Large intestine (tissue), 3 donors: ENCODE results near the gene SGCG. TPM values are rescaled to one million over a fixed set of nuclear protein-coding genes. Genes with fewer than 3 reads are reported as not detected.
"Not testable (repeated sequence)": the region's sequence is repeated elsewhere in the genome, so short reads cannot be mapped to it uniquely, and the experiment has no call there.

Experiments
- DNase-seq, 2 donors: peaks; one replicate each; pipeline versions ENCODE4 v3.0.0 to v3.0.0-alpha.2; 2013
- H3K27ac ChIP-seq: one replicate; pipeline ENCODE4 v1.5.1; 2013; ENCODE audit warnings: low read length
- H3K27me3 ChIP-seq: 2 replicates; pipeline ENCODE4 v1.6.1; 2013; ENCODE audit warnings: low read length; ENCODE audit not compliant: control insufficient read depth, insufficient read depth
- H3K36me3 ChIP-seq: 2 replicates; pipeline ENCODE4 v1.6.1; 2013; ENCODE audit warnings: low read length; ENCODE audit not compliant: control insufficient read depth, insufficient read depth
- H3K4me1 ChIP-seq: one replicate; pipeline ENCODE4 v1.6.1; 2013; ENCODE audit warnings: low read length; ENCODE audit not compliant: control insufficient read depth, insufficient read depth
- H3K4me3 ChIP-seq: one replicate; pipeline ENCODE4 v1.5.1; 2013; ENCODE audit warnings: low read length
- H3K9me3 ChIP-seq: one replicate; pipeline ENCODE4 v1.6.1; 2013; ENCODE audit warnings: mild to moderate bottlenecking, low read depth, low read length, moderate library complexity; ENCODE audit not compliant: control insufficient read depth
- WGBS: methylation state at CpG from one replicate; pipeline ENCODE4 v1.1.5; 2013; ENCODE audit warnings: low lambda C conversion rate; ENCODE audit not compliant: insufficient coverage; 5-methylcytosine and 5-hydroxymethylcytosine counted together
- polyA plus RNA-seq: library from polyadenylated mRNA; unstranded; fragments of 120-200 nt; gene quantifications from one replicate; pipeline ENCODE4 v1.2.1, GENCODE V29; 2013

Gene SGCG
- polyA plus RNA-seq, 1 donor: 0.79 TPM

DNA sequence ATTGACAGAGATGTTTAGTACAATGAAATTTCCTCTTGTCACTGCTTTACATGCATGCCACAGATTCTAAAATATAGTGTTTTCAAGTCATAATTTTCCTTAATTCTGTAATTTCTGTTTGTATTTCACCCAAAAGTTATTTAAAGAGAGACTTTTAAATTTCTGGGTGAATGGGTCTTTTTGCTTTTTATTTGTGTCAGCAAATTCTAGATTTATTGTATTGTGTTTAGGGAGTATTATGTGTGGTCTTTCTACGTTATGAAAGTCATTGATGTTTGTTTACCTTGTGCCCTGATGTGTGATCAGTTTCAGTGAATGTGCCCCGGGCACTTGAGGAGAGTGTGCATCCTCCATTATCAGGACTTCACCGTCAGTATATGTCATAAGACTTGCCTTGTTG lies 92.7 kb downstream of the SGCG start:
- Histone ChIP-seq H3K36me3 (no peaks in the 10 kb centered on the region), H3K9me3 (no peaks in the 10 kb centered on the region), H3K4me3 (no peak overlapping the region), H3K27me3 (no peaks in the 10 kb centered on the region), H3K4me1 (no peaks in the 10 kb centered on the region), H3K27ac (no peak overlapping the region)
- no CpG with 5 or more reads among the region's 3 CpGs for WGBS
- DNase-seq: no peak

DNA sequence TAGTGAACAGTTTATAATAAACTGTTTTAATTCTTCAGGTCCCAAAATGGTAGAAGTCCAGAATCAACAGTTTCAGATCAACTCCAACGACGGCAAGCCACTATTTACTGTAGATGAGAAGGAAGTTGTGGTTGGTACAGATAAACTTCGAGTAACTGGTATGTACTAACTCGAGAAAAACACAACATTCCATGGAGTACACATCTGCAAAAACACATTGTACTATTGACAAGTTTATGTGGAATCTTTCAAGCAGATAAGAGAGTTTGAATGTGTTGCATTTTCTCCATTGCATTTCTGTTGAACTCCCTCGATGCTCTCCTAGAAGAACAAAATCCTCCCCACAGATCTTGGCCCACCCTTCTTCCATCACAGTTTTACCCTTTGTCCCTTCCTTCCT lies 98.5 kb downstream of the SGCG start:
- H3K4me1 ChIP-seq: no peaks in the 10 kb centered on the region
- no peak overlapping the region for H3K27ac ChIP-seq
- H3K36me3 ChIP-seq: no peaks in the 10 kb centered on the region
- no CpG with 5 or more reads among the region's 5 CpGs for WGBS
- H3K9me3 ChIP-seq: no peaks in the 10 kb centered on the region
- no peaks in the 10 kb centered on the region for H3K27me3 ChIP-seq
- no peak for DNase-seq
- H3K4me3 ChIP-seq: no peak overlapping the region

DNA sequence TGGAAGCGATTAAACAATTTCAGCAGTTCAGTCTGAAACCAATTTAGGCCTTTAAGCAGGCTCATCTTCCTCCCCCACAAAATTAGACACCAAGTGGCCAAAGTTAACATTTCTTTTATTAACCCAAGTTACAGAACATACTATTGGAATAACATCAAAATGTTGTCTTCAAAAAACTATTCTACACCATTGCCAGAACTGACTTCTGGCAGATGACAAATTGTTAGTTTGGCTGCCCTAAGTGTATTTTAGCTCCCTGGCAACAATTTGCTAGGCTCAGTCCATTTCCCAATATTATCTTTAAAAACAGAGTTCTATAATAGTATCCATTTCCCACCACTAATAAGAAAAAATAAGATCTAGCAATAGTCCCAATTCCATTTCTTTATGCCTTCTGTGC lies 107.8 kb downstream of the SGCG start:
- DNase-seq: no peak
- Histone ChIP-seq H3K27ac (no peak overlapping the region), H3K4me1 (no peaks in the 10 kb centered on the region)

DNA sequence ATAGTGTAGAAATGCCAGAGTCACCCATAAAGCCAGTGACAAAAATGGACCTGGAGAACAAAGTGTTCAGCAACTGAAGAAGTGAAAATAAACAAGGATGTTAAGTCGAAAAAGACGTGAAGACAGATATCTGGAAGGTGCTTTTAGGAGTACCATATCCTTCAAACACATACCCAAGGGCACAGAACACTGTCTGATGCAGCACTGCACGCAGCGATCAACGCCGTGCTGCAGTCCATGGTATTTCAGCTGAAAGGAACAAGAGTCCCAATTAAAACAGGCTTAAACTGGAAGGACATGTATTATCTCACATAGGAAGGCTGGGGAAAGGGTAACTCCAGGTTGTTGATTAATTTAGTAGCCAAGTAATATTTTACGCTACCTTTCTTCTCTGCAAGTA lies 108.2 kb downstream of the SGCG start:
- Histone ChIP-seq H3K36me3 (no peaks in the 10 kb centered on the region), H3K4me1 (no peaks in the 10 kb centered on the region), H3K27ac (no peak overlapping the region), H3K9me3 (no peaks in the 10 kb centered on the region), H3K27me3 (no peaks in the 10 kb centered on the region), H3K4me3 (no peak overlapping the region)
- DNase-seq: no peak
- 100% methylated on average over 2 of the region's 7 CpGs for WGBS

More for the DNA sequence above, 107.8 kb downstream of the SGCG start:
- H3K27me3 ChIP-seq: no peaks in the 10 kb centered on the region
- WGBS: 100% methylated on average over 1 of the region's 1 CpG
- no peaks in the 10 kb centered on the region for H3K9me3 ChIP-seq
- no peak overlapping the region for H3K4me3 ChIP-seq
- H3K36me3 ChIP-seq: no peaks in the 10 kb centered on the region

DNA sequence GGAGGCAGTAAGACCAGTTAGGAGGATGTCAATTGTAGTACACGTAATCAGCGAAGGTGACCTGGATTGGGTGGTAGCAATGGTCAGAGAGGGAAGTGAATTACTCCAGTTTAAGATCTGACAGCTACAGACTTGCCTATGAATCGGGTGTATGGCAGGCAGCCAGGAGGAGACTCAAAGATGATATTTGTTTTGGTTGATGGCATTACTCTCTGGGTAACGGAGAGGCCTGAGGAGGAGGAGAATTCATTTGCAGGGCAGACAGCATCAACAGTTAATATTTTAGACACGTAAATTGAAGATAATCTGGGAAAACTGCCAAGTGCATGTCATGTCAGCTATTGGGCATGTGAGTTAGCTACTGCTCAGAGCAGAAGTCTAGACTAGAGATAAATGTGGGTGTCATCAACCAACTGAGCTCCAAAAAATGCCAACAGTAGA lies 109.2 kb downstream of the SGCG start:
- H3K4me3 ChIP-seq: no peak overlapping the region
- WGBS: no CpG with 5 or more reads among the region's 5 CpGs
- no peaks in the 10 kb centered on the region for H3K36me3 ChIP-seq
- no peak overlapping the region for H3K27ac ChIP-seq
- H3K27me3 ChIP-seq: no peaks in the 10 kb centered on the region
- no peaks in the 10 kb centered on the region for H3K4me1 ChIP-seq
- DNase-seq: peak; percentile 4 to 13
- no peaks in the 10 kb centered on the region for H3K9me3 ChIP-seq

DNA sequence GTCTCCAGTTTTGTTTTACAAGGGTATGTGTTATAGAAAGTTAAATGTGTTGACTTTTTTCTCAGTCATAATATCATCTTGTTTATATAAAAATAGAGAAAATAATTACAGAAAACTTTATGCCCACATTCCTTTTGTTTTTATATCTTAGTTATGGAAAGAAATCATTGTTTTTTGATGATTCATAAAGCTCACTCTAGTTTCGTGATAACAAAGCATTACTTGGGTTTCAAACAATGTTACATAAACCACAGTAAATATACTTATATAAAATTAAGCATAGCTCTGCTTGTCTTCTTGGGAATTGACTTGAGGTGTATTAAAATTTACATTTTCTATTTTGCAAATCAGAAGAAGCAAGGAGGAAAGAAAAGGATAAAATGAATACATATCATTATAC lies 111.8 kb downstream of the SGCG start:
- Histone ChIP-seq H3K9me3 (no peaks in the 10 kb centered on the region), H3K4me1 (no peaks in the 10 kb centered on the region), H3K27ac (no peak overlapping the region), H3K27me3 (no peaks in the 10 kb centered on the region), H3K36me3 (no peaks in the 10 kb centered on the region), H3K4me3 (no peak overlapping the region)
- WGBS: no CpG with 5 or more reads among the region's 1 CpG
- no peak for DNase-seq

DNA sequence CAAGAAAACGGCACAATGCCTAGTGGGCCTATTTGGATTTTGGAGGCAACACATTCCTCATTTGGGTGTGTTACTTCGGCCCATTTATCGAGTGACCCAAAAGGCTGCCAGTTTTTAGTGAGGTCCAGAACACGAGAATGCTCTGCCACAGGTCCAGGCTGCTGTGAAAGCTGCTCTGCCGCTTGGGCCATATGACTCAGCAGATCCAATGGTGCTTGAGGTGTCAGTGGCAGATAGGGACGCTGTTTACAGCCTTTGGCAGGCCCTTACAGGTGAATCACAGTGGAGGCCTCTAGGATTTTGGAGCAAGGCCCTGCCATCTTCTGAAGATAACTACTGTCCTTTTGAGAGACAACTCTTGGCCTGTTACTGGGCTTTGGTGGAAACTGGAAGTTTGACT lies 134.1 kb downstream of the SGCG start:
- H3K4me3 ChIP-seq, H3K9me3 ChIP-seq, H3K36me3 ChIP-seq, H3K27ac ChIP-seq, H3K27me3 ChIP-seq, H3K4me1 ChIP-seq, DNase-seq: not testable (repeated sequence)
- WGBS: no CpG with 5 or more reads among the region's 6 CpGs

DNA sequence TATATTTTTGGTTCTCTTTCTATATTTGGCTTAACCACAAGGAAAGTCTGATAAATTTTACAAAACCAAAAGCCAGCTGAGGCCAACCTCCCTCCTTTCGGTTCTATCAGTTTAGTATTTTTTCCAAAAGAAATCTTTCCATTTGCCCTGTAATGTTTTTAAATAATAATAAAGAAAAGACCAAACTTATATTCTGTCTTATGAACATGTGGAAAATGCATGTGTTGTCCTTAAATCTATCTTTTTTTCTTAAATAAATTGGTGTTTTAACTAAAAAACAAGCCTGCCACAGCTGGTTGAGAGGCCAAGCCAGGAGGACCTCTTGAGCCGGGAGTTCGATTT lies 139.1 kb downstream of the SGCG start:
- 75% methylated on average over 1 of the region's 3 CpGs for WGBS
- Histone ChIP-seq H3K27me3 (no peaks in the 10 kb centered on the region), H3K9me3 (no peaks in the 10 kb centered on the region), H3K4me3 (no peak overlapping the region), H3K36me3 (no peaks in the 10 kb centered on the region), H3K4me1 (no peaks in the 10 kb centered on the region), H3K27ac (no peak overlapping the region)
- no peak for DNase-seq

DNA sequence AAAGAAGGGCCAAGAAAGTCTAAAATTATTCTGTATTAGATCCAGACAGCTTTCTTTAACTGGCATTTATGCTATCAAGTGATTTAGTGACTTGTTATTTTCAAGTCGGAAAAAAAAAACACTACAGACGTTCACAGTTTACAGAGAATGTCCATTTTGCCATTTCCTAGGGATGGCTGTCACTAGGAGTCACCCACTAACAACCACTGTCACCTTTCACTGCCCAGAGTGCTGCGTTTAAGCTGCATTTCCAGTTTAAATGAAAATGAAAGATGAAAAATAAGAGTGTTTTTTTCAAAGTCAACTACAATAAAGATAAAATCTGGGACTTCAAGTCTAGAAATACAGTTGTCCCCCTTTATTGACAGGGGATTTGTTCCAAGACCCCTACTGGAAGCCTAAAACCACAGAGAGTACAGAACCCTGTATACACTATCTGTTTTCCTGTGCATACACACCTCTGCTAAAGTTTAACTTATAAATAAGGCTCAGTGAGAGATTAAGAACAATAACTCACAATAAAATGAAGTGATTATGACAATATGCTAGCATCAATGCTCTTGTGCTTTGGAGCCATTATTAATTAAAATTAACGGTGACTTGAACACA lies 140.3 kb downstream of the SGCG start:
- Histone ChIP-seq H3K4me3 (no peak overlapping the region), H3K9me3 (no peaks in the 10 kb centered on the region), H3K27ac (no peak overlapping the region), H3K4me1 (no peaks in the 10 kb centered on the region), H3K27me3 (no peaks in the 10 kb centered on the region), H3K36me3 (no peaks in the 10 kb centered on the region)
- WGBS: no CpG with 5 or more reads among the region's 4 CpGs
- DNase-seq: no peak

DNA sequence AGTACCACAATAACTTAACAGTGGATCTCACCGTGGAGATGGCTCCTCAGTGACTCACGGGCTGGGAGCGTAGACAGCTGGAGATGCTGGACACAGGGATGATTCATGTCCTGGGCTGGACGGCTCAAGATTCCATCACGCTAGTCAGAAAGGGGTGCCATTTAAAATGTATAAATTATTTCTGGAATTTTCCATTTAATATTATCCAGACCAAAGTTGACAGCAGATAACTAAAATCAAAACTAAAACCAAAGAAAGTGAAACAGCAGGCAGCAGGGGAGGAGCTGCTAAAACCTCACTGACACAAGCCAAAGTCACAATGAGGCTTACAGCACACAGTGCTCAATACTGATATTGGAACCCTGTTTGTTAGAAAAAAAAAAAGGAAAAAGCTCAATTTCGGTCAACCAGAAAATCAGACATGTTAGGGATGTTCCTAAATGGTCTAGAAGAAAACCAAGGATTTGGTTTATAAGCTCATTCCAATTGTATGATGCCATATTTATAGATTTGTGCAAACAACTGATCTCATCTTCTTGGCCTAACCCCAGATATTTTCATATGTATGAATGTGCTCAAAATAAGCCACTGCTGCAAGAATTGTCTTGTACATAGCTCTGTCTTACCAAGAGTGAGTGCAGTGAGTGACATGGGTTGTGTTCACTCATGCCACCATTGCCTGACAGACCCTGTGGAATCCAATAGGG lies 140.9 kb downstream of the SGCG start:
- no peak overlapping the region for H3K4me3 ChIP-seq
- no peaks in the 10 kb centered on the region for H3K4me1 ChIP-seq
- peak in 1 of 2 donors; percentile 7 for DNase-seq
- H3K27ac ChIP-seq: no peak overlapping the region
- H3K9me3 ChIP-seq: no peaks in the 10 kb centered on the region
- no peaks in the 10 kb centered on the region for H3K27me3 ChIP-seq
- no peaks in the 10 kb centered on the region for H3K36me3 ChIP-seq
- 100% methylated on average over 1 of the region's 6 CpGs for WGBS
